ENCODE measurements around the gene MINDY3.
A peak's percentile ranks its signal among the peaks of the same experiment; 100 is the strongest.

MINDY3 gene

GRCh38 chr10:15805395-15806058, 54.8 kb downstream of the MINDY3 start:
- DNase-seq (ENCODE audit: low spot score), result no peak

- DNase-seq (ENCODE audit: low spot score), result no peak
Observed at GRCh38 chr10:15804109-15804508, 56.2 kb downstream of the MINDY3 start.

GRCh38 chr10:15802375-15802949, 57.8 kb downstream of the MINDY3 start:
- DNase-seq (ENCODE audit: low spot score), result no peak

- no peak for DNase-seq (ENCODE audit: low spot score)
Observed at GRCh38 chr10:15801641-15802040, 58.7 kb downstream of the MINDY3 start.

GRCh38 chr10:15801147-15801546, 59.2 kb downstream of the MINDY3 start:
- DNase-seq (ENCODE audit: low spot score), result no peak

GRCh38 chr10:15797346-15797745, 63.0 kb downstream of the MINDY3 start:
- DNase-seq (ENCODE audit: low spot score), result no peak

- no peak for DNase-seq (ENCODE audit: low spot score)
Observed at GRCh38 chr10:15796762-15797161, 63.5 kb downstream of the MINDY3 start.

GRCh38 chr10:15796098-15796759, 64.1 kb downstream of the MINDY3 start:
- no peak for DNase-seq (ENCODE audit: low spot score)

GRCh38 chr10:15795036-15795792, 65.1 kb downstream of the MINDY3 start:
- no peak for DNase-seq (ENCODE audit: low spot score)

GRCh38 chr10:15794569-15794968, 65.7 kb downstream of the MINDY3 start:
- no peak for DNase-seq (ENCODE audit: low spot score)

- DNase-seq (ENCODE audit: low spot score), result no peak
Observed at GRCh38 chr10:15793664-15794063, 66.6 kb downstream of the MINDY3 start.

GRCh38 chr10:15792777-15793176, 67.5 kb downstream of the MINDY3 start:
- DNase-seq (ENCODE audit: low spot score), result no peak

- peak; percentile 23 for DNase-seq (ENCODE audit: low spot score)
Observed at GRCh38 chr10:15791816-15792524, 68.3 kb downstream of the MINDY3 start.

- peak; percentile 68 for DNase-seq (ENCODE audit: low spot score)
Observed at GRCh38 chr10:15789793-15790525, 70.3 kb downstream of the MINDY3 start.

- no peak for DNase-seq (ENCODE audit: low spot score)
Observed at GRCh38 chr10:15787426-15787825, 72.9 kb downstream of the MINDY3 start.

- DNase-seq (ENCODE audit: low spot score), result no peak
Observed at GRCh38 chr10:15784662-15785300, 75.5 kb downstream of the MINDY3 start.

- DNase-seq (ENCODE audit: low spot score), result no peak
Observed at GRCh38 chr10:15783941-15784636, 76.2 kb downstream of the MINDY3 start.

- DNase-seq (ENCODE audit: low spot score), result no peak
Observed at GRCh38 chr10:15782851-15783250, 77.5 kb downstream of the MINDY3 start.

GRCh38 chr10:15781381-15781960, 78.8 kb downstream of the MINDY3 start:
- no peak for DNase-seq (ENCODE audit: low spot score)
